Large intestine (tissue), 3 donors: Measurements from ENCODE around the gene TMEM59. TPM values are rescaled to one million over a fixed set of nuclear protein-coding genes. Genes with fewer than 3 reads are reported as not detected.

ENCODE experiments used
- DNase-seq, 2 donors: peaks; one replicate each; pipeline versions ENCODE4 v3.0.0 to v3.0.0-alpha.2; 2013
- H3K27ac ChIP-seq: one replicate; pipeline ENCODE4 v1.5.1; 2013; ENCODE audit warnings: low read length
- H3K27me3 ChIP-seq: 2 replicates; pipeline ENCODE4 v1.6.1; 2013; ENCODE audit warnings: low read length; ENCODE audit not compliant: control insufficient read depth, insufficient read depth
- H3K36me3 ChIP-seq: 2 replicates; pipeline ENCODE4 v1.6.1; 2013; ENCODE audit warnings: low read length; ENCODE audit not compliant: control insufficient read depth, insufficient read depth
- H3K4me1 ChIP-seq: one replicate; pipeline ENCODE4 v1.6.1; 2013; ENCODE audit warnings: low read length; ENCODE audit not compliant: control insufficient read depth, insufficient read depth
- H3K4me3 ChIP-seq: one replicate; pipeline ENCODE4 v1.5.1; 2013; ENCODE audit warnings: low read length
- H3K9me3 ChIP-seq: one replicate; pipeline ENCODE4 v1.6.1; 2013; ENCODE audit warnings: mild to moderate bottlenecking, low read depth, low read length, moderate library complexity; ENCODE audit not compliant: control insufficient read depth
- WGBS: methylation state at CpG from one replicate; pipeline ENCODE4 v1.1.5; 2013; ENCODE audit warnings: low lambda C conversion rate; ENCODE audit not compliant: insufficient coverage; 5-methylcytosine and 5-hydroxymethylcytosine counted together
- polyA plus RNA-seq: library from polyadenylated mRNA; unstranded; fragments of 120-200 nt; gene quantifications from one replicate; pipeline ENCODE4 v1.2.1, GENCODE V29; 2013

TMEM59 gene
- polyA plus RNA-seq, 1 donor = 373 TPM

- no peaks in the 10 kb centered on the region for H3K9me3 ChIP-seq
- WGBS = no CpG with 5 or more reads among the region's 3 CpGs
- H3K27ac ChIP-seq = no peak overlapping the region
- no peaks in the 10 kb centered on the region for H3K27me3 ChIP-seq
- H3K4me3 ChIP-seq = no peak overlapping the region
- peaks cover 9% of the 10 kb centered on the region for H3K4me1 ChIP-seq
- no peaks in the 10 kb centered on the region for H3K36me3 ChIP-seq
- no peak for DNase-seq
Measured at GRCh38 chr1:53986458-53986857, 66.5 kb downstream of the TMEM59 start.

GRCh38 chr1:53984726-53985125 lies 68.3 kb downstream of the TMEM59 start:
- H3K36me3 ChIP-seq = no peaks in the 10 kb centered on the region
- H3K9me3 ChIP-seq = no peaks in the 10 kb centered on the region
- no peaks in the 10 kb centered on the region for H3K27me3 ChIP-seq
- DNase-seq = no peak
- H3K27ac ChIP-seq = no peak overlapping the region
- no peak overlapping the region for H3K4me3 ChIP-seq
- H3K4me1 ChIP-seq = peaks cover 9% of the 10 kb centered on the region

- no peaks in the 10 kb centered on the region for H3K27me3 ChIP-seq
- peak in 1 of 2 donors; percentile 11 for DNase-seq
- H3K4me1 ChIP-seq = peaks cover 9% of the 10 kb centered on the region
- peak overlapping the region; percentile 34 for H3K4me3 ChIP-seq
- WGBS = no CpG with 5 or more reads among the region's 4 CpGs
- no peaks in the 10 kb centered on the region for H3K9me3 ChIP-seq
- no peaks in the 10 kb centered on the region for H3K36me3 ChIP-seq
- peak overlapping the region; percentile 44 for H3K27ac ChIP-seq
Measured at GRCh38 chr1:53982763-53983104, 70.3 kb downstream of the TMEM59 start.

- Histone ChIP-seq H3K27me3 (no peaks in the 10 kb centered on the region), H3K36me3 (no peaks in the 10 kb centered on the region), H3K4me1 (peaks cover 9% of the 10 kb centered on the region), H3K27ac (peak overlapping the region; percentile 44), H3K4me3 (peak overlapping the region; percentile 34), H3K9me3 (no peaks in the 10 kb centered on the region)
- peak; percentile 60 to 82 for DNase-seq
- 0% methylated on average over 1 of the region's 20 CpGs for WGBS
Measured at GRCh38 chr1:53982034-53982762, 70.8 kb downstream of the TMEM59 start.

GRCh38 chr1:53981220-53981619 lies 71.8 kb downstream of the TMEM59 start:
- H3K9me3 ChIP-seq = no peaks in the 10 kb centered on the region
- peaks cover 9% of the 10 kb centered on the region for H3K4me1 ChIP-seq
- no peak overlapping the region for H3K27ac ChIP-seq
- no peak for DNase-seq
- no peak overlapping the region for H3K4me3 ChIP-seq
- no CpG with 5 or more reads among the region's 6 CpGs for WGBS
- no peaks in the 10 kb centered on the region for H3K27me3 ChIP-seq
- H3K36me3 ChIP-seq = no peaks in the 10 kb centered on the region

- DNase-seq = no peak
- Histone ChIP-seq H3K27me3 (no peaks in the 10 kb centered on the region), H3K4me3 (no peak overlapping the region), H3K4me1 (peaks cover 9% of the 10 kb centered on the region), H3K36me3 (no peaks in the 10 kb centered on the region), H3K27ac (no peak overlapping the region), H3K9me3 (no peaks in the 10 kb centered on the region)
- WGBS = 90% methylated on average over 2 of the region's 13 CpGs
Measured at GRCh38 chr1:53979712-53980450, 73.1 kb downstream of the TMEM59 start.

Other genes starting within 250 kb of the TMEM59 start
- gene NDC1, start 214.9 kb downstream of the TMEM59 start, polyA plus RNA-seq = 16.7 TPM
- gene YIPF1, start 163.4 kb downstream of the TMEM59 start, polyA plus RNA-seq = 25.0 TPM
- 0.58 TPM for gene DIO1, start 159.0 kb downstream of the TMEM59 start, polyA plus RNA-seq
- 36.0 TPM for gene IFT25, start 107.5 kb downstream of the TMEM59 start, polyA plus RNA-seq
- 33.5 TPM for gene LRRC42, start 106.9 kb downstream of the TMEM59 start, polyA plus RNA-seq
- gene LDLRAD1, start 35.0 kb downstream of the TMEM59 start, polyA plus RNA-seq = 0.51 TPM
- gene TCEANC2, start 404 bp upstream of the TMEM59 start, polyA plus RNA-seq = 5.6 TPM
- not detected for gene CDCP2, start 99.8 kb upstream of the TMEM59 start, polyA plus RNA-seq
- 8.2 TPM for gene CYB5RL, start 146.8 kb upstream of the TMEM59 start, polyA plus RNA-seq
- gene MRPL37, start 147.0 kb upstream of the TMEM59 start, polyA plus RNA-seq = 80.6 TPM